ENCODE data around the gene MBLAC1.

The MBLAC1 gene

GRCh38 chr7:100105534-100105933 is 21.2 kb upstream of the MBLAC1 start:
- H3K4me1 ChIP-seq (ENCODE audit: control extremely low read depth in 1 of 4, control insufficient read depth in 4 of 4, insufficient read depth in 4 of 4, low read length in 3 of 4): peaks cover 0 to 10% (median 6%) of the 10 kb centered on the region in 4 experiments
- H3K4me3 ChIP-seq (ENCODE audit: control insufficient read depth in 1 of 7, extremely low read depth in 1 of 7, insufficient read depth in 4 of 7, low read depth in 2 of 7, low read length in 6 of 7): no peak overlapping the region
- POLR2A ChIA-PET: no interaction called here
- no peaks in the 10 kb centered on the region for H3K27me3 ChIP-seq (replicated peaks in 2 of 5; ENCODE audit: control insufficient read depth in 4 of 5, insufficient read depth in 5 of 5, low read length in 4 of 5)
- no peak for DNase-seq
- peaks cover 6 to 65% (median 42%) of the 10 kb centered on the region in 4 experiments for H3K36me3 ChIP-seq (ENCODE audit: control insufficient read depth in 4 of 4, insufficient read depth in 4 of 4, low read length in 3 of 4)
- no peak overlapping the region for H3K27ac ChIP-seq (ENCODE audit: insufficient read depth in 1 of 2, low read depth in 1 of 2, low read length in 2 of 2, poor library complexity in 1 of 2, severe bottlenecking in 2 of 2)
- 100% methylated on average over 2 of the region's 4 CpGs for WGBS (ENCODE audit: insufficient coverage)
- CTCF ChIA-PET: no interaction called here
- H3K9me3 ChIP-seq (ENCODE audit: control extremely low read depth in 1 of 5, control insufficient read depth in 4 of 5, insufficient read depth in 2 of 5, low read depth in 1 of 5, low read length in 4 of 5): no peaks in the 10 kb centered on the region

DNA sequence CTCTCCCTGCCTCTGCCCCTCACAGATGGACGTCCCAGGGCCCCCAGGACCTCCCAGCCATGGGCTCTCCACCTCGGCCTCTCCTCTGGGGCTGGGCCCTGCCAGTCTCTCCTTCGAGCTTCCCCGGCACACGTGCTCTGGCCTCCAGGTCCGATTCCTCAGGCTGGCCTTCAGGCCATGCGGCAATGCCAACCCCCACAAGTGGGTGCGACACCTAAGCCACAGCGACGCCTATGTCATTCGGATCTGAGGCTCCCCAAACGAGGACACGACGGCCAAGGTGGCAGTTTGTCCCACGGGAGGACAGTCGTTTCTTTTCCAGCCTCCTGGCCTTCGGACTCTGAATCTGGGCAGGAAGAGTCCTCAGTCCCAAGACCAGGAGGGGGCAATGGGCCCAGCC is 20.1 kb upstream of the MBLAC1 start:
- Histone ChIP-seq H3K27ac (ENCODE audit: insufficient read depth in 1 of 2, low read depth in 1 of 2, low read length in 2 of 2, poor library complexity in 1 of 2, severe bottlenecking in 2 of 2) (no peak overlapping the region), H3K27me3 (replicated peaks in 2 of 5; ENCODE audit: control insufficient read depth in 4 of 5, insufficient read depth in 5 of 5, low read length in 4 of 5) (no peaks in the 10 kb centered on the region), H3K9me3 (ENCODE audit: control extremely low read depth in 1 of 5, control insufficient read depth in 4 of 5, insufficient read depth in 2 of 5, low read depth in 1 of 5, low read length in 4 of 5) (no peaks in the 10 kb centered on the region), H3K4me1 (ENCODE audit: control extremely low read depth in 1 of 4, control insufficient read depth in 4 of 4, insufficient read depth in 4 of 4, low read length in 3 of 4) (peaks cover 0 to 7% (median 5%) of the 10 kb centered on the region in 4 experiments), H3K4me3 (ENCODE audit: control insufficient read depth in 1 of 7, extremely low read depth in 1 of 7, insufficient read depth in 4 of 7, low read depth in 2 of 7, low read length in 6 of 7) (no peak overlapping the region), H3K36me3 (ENCODE audit: control insufficient read depth in 4 of 4, insufficient read depth in 4 of 4, low read length in 3 of 4) (peaks cover 6 to 74% (median 50%) of the 10 kb centered on the region in 4 experiments)
- WGBS (ENCODE audit: insufficient coverage): 94% methylated on average over 12 of the region's 17 CpGs
- POLR2A ChIA-PET: no interaction called here
- CTCF ChIA-PET: no interaction called here
- DNase-seq: no peak

DNA sequence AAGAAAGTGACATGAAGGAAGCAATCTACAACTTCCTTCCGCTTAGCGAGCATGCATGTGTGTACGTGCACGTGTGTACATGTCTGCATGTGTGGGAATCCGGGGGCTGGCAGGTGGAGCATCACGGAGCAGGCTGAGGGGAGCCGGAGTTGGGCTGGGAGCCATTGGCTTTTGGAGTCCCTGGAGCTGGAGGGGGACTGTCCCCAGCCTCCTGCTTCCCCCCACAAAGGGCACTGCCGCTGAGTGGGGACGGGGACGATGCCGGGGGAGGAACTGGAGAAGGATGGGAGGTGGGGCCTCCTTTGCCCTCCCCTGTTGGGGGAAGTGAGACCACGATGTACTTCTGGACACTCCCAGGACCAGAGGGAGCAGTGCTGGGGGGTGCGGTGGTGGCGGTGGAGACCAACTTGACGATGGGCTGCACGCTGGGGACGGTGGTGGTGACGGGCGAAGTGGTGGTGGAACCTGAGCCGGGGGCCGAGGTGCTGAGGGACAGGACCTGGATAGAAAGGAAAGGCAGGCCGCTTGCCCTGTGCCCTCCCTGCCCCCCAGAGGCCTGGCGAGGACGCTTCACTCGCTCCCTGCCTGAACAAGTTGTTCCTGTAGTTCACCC is 19.5 kb upstream of the MBLAC1 start:
- H3K4me1 ChIP-seq (ENCODE audit: control extremely low read depth in 1 of 4, control insufficient read depth in 4 of 4, insufficient read depth in 4 of 4, low read length in 3 of 4): peaks cover 0 to 6% (median 4%) of the 10 kb centered on the region in 4 experiments
- no peaks in the 10 kb centered on the region for H3K27me3 ChIP-seq (replicated peaks in 2 of 5; ENCODE audit: control insufficient read depth in 4 of 5, insufficient read depth in 5 of 5, low read length in 4 of 5)
- POLR2A ChIA-PET: no interaction called here
- CTCF ChIA-PET: no interaction called here
- DNase-seq: no peak
- 94% methylated on average over 20 of the region's 25 CpGs for WGBS (ENCODE audit: insufficient coverage)
- H3K9me3 ChIP-seq (ENCODE audit: control extremely low read depth in 1 of 5, control insufficient read depth in 4 of 5, insufficient read depth in 2 of 5, low read depth in 1 of 5, low read length in 4 of 5): no peaks in the 10 kb centered on the region
- no peak overlapping the region for H3K27ac ChIP-seq (ENCODE audit: insufficient read depth in 1 of 2, low read depth in 1 of 2, low read length in 2 of 2, poor library complexity in 1 of 2, severe bottlenecking in 2 of 2)
- H3K4me3 ChIP-seq (ENCODE audit: control insufficient read depth in 1 of 7, extremely low read depth in 1 of 7, insufficient read depth in 4 of 7, low read depth in 2 of 7, low read length in 6 of 7): no peak overlapping the region
- H3K36me3 ChIP-seq (ENCODE audit: control insufficient read depth in 4 of 4, insufficient read depth in 4 of 4, low read length in 3 of 4): peaks cover 6 to 80% (median 53%) of the 10 kb centered on the region in 4 experiments

GRCh38 chr7:100107890-100108289 is 18.9 kb upstream of the MBLAC1 start:
- WGBS (ENCODE audit: insufficient coverage): 99% methylated on average over 5 of the region's 11 CpGs
- no peak overlapping the region for H3K27ac ChIP-seq (ENCODE audit: insufficient read depth in 1 of 2, low read depth in 1 of 2, low read length in 2 of 2, poor library complexity in 1 of 2, severe bottlenecking in 2 of 2)
- POLR2A ChIA-PET: no interaction called here
- H3K36me3 ChIP-seq (ENCODE audit: control insufficient read depth in 4 of 4, insufficient read depth in 4 of 4, low read length in 3 of 4): peaks cover 6 to 84% (median 56%) of the 10 kb centered on the region in 4 experiments
- no peaks in the 10 kb centered on the region for H3K9me3 ChIP-seq (ENCODE audit: control extremely low read depth in 1 of 5, control insufficient read depth in 4 of 5, insufficient read depth in 2 of 5, low read depth in 1 of 5, low read length in 4 of 5)
- H3K4me3 ChIP-seq (ENCODE audit: control insufficient read depth in 1 of 7, extremely low read depth in 1 of 7, insufficient read depth in 4 of 7, low read depth in 2 of 7, low read length in 6 of 7): no peak overlapping the region
- DNase-seq: no peak
- H3K27me3 ChIP-seq (replicated peaks in 2 of 5; ENCODE audit: control insufficient read depth in 4 of 5, insufficient read depth in 5 of 5, low read length in 4 of 5): no peaks in the 10 kb centered on the region
- CTCF ChIA-PET: no interaction called here
- H3K4me1 ChIP-seq (ENCODE audit: control extremely low read depth in 1 of 4, control insufficient read depth in 4 of 4, insufficient read depth in 4 of 4, low read length in 3 of 4): no peaks in the 10 kb centered on the region

GRCh38 chr7:100109521-100110163 is 17.1 kb upstream of the MBLAC1 start:
- Histone ChIP-seq H3K27me3 (replicated peaks in 2 of 5; ENCODE audit: control insufficient read depth in 4 of 5, insufficient read depth in 5 of 5, low read length in 4 of 5) (no peaks in the 10 kb centered on the region), H3K9me3 (ENCODE audit: control extremely low read depth in 1 of 5, control insufficient read depth in 4 of 5, insufficient read depth in 2 of 5, low read depth in 1 of 5, low read length in 4 of 5) (no peaks in the 10 kb centered on the region), H3K27ac (ENCODE audit: insufficient read depth in 1 of 2, low read depth in 1 of 2, low read length in 2 of 2, poor library complexity in 1 of 2, severe bottlenecking in 2 of 2) (no peak overlapping the region), H3K4me1 (ENCODE audit: control extremely low read depth in 1 of 4, control insufficient read depth in 4 of 4, insufficient read depth in 4 of 4, low read length in 3 of 4) (no peaks in the 10 kb centered on the region), H3K36me3 (ENCODE audit: control insufficient read depth in 4 of 4, insufficient read depth in 4 of 4, low read length in 3 of 4) (peaks cover 6 to 83% (median 58%) of the 10 kb centered on the region in 4 experiments), H3K4me3 (ENCODE audit: control insufficient read depth in 1 of 7, extremely low read depth in 1 of 7, insufficient read depth in 4 of 7, low read depth in 2 of 7, low read length in 6 of 7) (no peak overlapping the region)
- no peak for DNase-seq
- WGBS (ENCODE audit: insufficient coverage): 94% methylated on average over 5 of the region's 12 CpGs
- CTCF ChIA-PET: interaction anchor here (1.3 kb wide), 1 partner anchor 11 kb away, joined by 5 read pairs; no protein-coding TSS in a partner anchor
- POLR2A ChIA-PET: no interaction called here

DNA sequence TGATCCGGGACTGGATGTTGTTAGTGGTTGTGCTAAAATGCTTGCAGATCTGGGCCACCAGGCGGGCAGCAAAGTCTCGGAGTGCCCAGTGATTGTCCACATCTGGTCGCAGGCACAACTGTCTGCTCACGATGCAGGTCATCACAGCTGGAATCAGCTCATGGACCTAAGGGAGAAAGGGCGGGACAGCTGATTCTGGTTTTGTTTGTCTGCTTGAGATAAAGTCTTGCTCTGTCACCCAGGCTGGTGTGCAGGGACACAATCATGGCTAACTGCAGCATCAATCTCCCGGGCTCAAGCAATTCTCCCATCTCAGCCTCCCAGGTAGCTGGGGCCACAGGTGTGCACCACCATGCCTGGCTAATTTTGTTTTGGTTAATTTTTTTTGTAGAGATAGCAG is 15.6 kb upstream of the MBLAC1 start:
- Histone ChIP-seq H3K4me1 (ENCODE audit: control extremely low read depth in 1 of 4, control insufficient read depth in 4 of 4, insufficient read depth in 4 of 4, low read length in 3 of 4) (no peaks in the 10 kb centered on the region), H3K9me3 (ENCODE audit: control extremely low read depth in 1 of 5, control insufficient read depth in 4 of 5, insufficient read depth in 2 of 5, low read depth in 1 of 5, low read length in 4 of 5) (no peaks in the 10 kb centered on the region), H3K27me3 (replicated peaks in 2 of 5; ENCODE audit: control insufficient read depth in 4 of 5, insufficient read depth in 5 of 5, low read length in 4 of 5) (no peaks in the 10 kb centered on the region), H3K27ac (ENCODE audit: insufficient read depth in 1 of 2, low read depth in 1 of 2, low read length in 2 of 2, poor library complexity in 1 of 2, severe bottlenecking in 2 of 2) (no peak overlapping the region), H3K36me3 (ENCODE audit: control insufficient read depth in 4 of 4, insufficient read depth in 4 of 4, low read length in 3 of 4) (peaks cover 6 to 68% (median 47%) of the 10 kb centered on the region in 4 experiments), H3K4me3 (ENCODE audit: control insufficient read depth in 1 of 7, extremely low read depth in 1 of 7, insufficient read depth in 4 of 7, low read depth in 2 of 7, low read length in 6 of 7) (no peak overlapping the region)
- ChIA-PET CTCF (interaction anchor here (1.1 to 1.4 kb wide), 2 partner anchors 14 to 22 kb away, joined by 3 read pairs; no protein-coding TSS in a partner anchor), POLR2A (interaction anchor here (0.6 kb wide), 1 partner anchor 292 kb away, joined by 7 read pairs; no protein-coding TSS in a partner anchor)
- no peak for DNase-seq
- 100% methylated on average over 6 of the region's 7 CpGs for whole genome bisulfite sequencing (ENCODE audit: insufficient coverage)

DNA sequence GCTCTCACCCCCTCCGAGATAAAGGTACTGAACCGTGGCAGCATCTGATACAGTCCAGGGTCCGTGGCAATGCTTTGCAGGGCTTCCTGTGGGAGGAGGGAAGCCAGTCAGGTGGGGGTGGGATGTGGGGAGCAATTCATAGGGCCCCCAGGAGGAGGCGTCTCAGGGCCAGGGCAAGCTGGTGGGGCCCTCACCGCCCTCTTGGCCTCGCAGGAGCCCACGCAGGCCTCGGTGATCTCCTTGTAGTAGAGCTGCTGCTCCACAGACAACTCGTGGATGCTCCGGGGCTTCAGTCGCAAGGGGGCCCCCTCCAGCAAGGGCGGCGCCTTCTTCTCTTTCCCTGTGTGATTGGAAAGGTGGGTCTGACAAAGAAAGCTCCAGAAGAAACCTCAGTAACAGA is 14.9 kb upstream of the MBLAC1 start:
- CTCF ChIA-PET: interaction anchor here (1.4 kb wide), 1 partner anchor 21 kb away, joined by 3 read pairs; no protein-coding TSS in a partner anchor

More for the DNA sequence above, 14.9 kb upstream of the MBLAC1 start:
- no peak for DNase-seq
- Histone ChIP-seq H3K27me3 (replicated peaks in 2 of 5; ENCODE audit: control insufficient read depth in 4 of 5, insufficient read depth in 5 of 5, low read length in 4 of 5) (no peaks in the 10 kb centered on the region), H3K9me3 (ENCODE audit: control extremely low read depth in 1 of 5, control insufficient read depth in 4 of 5, insufficient read depth in 2 of 5, low read depth in 1 of 5, low read length in 4 of 5) (no peaks in the 10 kb centered on the region), H3K4me3 (ENCODE audit: control insufficient read depth in 1 of 7, extremely low read depth in 1 of 7, insufficient read depth in 4 of 7, low read depth in 2 of 7, low read length in 6 of 7) (no peak overlapping the region), H3K4me1 (ENCODE audit: control extremely low read depth in 1 of 4, control insufficient read depth in 4 of 4, insufficient read depth in 4 of 4, low read length in 3 of 4) (no peaks in the 10 kb centered on the region), H3K27ac (ENCODE audit: insufficient read depth in 1 of 2, low read depth in 1 of 2, low read length in 2 of 2, poor library complexity in 1 of 2, severe bottlenecking in 2 of 2) (no peak overlapping the region), H3K36me3 (ENCODE audit: control insufficient read depth in 4 of 4, insufficient read depth in 4 of 4, low read length in 3 of 4) (peaks cover 3 to 60% (median 43%) of the 10 kb centered on the region in 4 experiments)
- POLR2A ChIA-PET: no interaction called here
- WGBS (ENCODE audit: insufficient coverage): 95% methylated on average over 10 of the region's 13 CpGs

Measured in common myeloid progenitor, CD34-positive (primary cell).